ENCODE data around the gene ZNF587. TPM values are rescaled to one million over a fixed set of nuclear protein-coding genes. Genes with fewer than 3 reads are reported as not detected.

ZNF587 gene
- total and polyA plus RNA-seq, 10 of the 15 experiments (the other 5 are each of a cell fraction or from before 2014, with no cell fraction given): 1.9 to 27.8 (median 13.5) TPM

DNA sequence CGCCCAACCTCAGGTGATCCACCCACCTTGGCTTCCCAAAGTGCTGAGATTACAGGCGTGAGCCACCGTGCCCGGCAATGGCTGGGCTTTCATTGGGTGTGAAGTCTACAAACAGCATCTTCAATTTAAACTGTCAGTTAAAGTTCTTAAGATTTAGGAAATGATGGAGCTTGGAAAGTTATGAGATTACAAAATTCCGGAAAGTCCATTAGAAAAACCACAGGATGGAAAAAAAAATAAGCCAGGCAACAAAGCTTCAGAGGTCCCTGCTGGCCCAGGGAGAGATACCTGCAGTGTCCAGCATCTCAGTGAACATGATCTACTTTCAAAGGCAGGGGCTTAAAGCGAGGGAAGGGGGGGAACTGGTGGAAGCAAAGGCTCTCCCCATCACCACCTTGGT, 24.1 kb upstream of the ZNF587 start:
- CTCF ChIA-PET: interaction anchor here (1.5 kb wide), 1 partner anchor 26 kb away, joined by 4 read pairs; no protein-coding TSS in a partner anchor
- Histone ChIP-seq H3K4me3 (no peak overlapping the region), H3K27me3 (replicated peaks in 1 of 2; ENCODE audit: control insufficient read depth in 2 of 2, insufficient read depth in 2 of 2, low read length in 1 of 2) (no peaks in the 10 kb centered on the region), H3K79me2 (ENCODE audit: control insufficient read depth, insufficient read depth, low read length) (peaks cover 40% of the 10 kb centered on the region), H4K20me1 (ENCODE audit: control insufficient read depth, insufficient read depth) (no peaks in the 10 kb centered on the region), H3K4me2 (ENCODE audit: control insufficient read depth, insufficient read depth) (no peak overlapping the region), H3K9ac (ENCODE audit: control insufficient read depth, insufficient read depth, low read length) (no peak overlapping the region), H3K27ac (ENCODE audit: control insufficient read depth, insufficient read depth) (no peak overlapping the region), H3K9me3 (replicated peaks; ENCODE audit: control insufficient read depth, insufficient read depth, low read length) (peaks cover 1% of the 10 kb centered on the region; the same call in 1 of the 3 replicates), H2AFZ (ENCODE audit: control insufficient read depth, low read depth, low read length) (no peak overlapping the region), H3K4me1 (ENCODE audit: control insufficient read depth, insufficient read depth, low read length) (peaks cover 4% of the 10 kb centered on the region; the same call in 1 of the 2 replicates), H3K36me3 (ENCODE audit: control insufficient read depth in 2 of 2, insufficient read depth in 2 of 2, low read length in 1 of 2) (peaks cover 0 to 20% of the 10 kb centered on the region in 2 experiments; a peak in 3 of 4 replicates)
- DNase-seq (ENCODE audit: low read depth, low spot score) (no peak), ATAC-seq (no peak), FAIRE-seq (no peak)
- POLR2A ChIA-PET: interaction anchor here (0.5 kb wide), 1 partner anchor 669 kb away, joined by 5 read pairs; no protein-coding TSS in a partner anchor
- no peak for TF ChIP-seq HCFC1 (IDR thresholded peaks at IDR 0.05; ENCODE audit: low read length)
- no peak for TF ChIP-seq GABPA (IDR thresholded peaks at IDR 0.05; ENCODE audit: low read depth)
- TF ChIP-seq ATF7 (IDR thresholded peaks at IDR 0.05; ENCODE audit: low read depth): no peak
- TF ChIP-seq MTA3 (IDR thresholded peaks at IDR 0.05; ENCODE audit: borderline replicate concordance, low read length): no peak
- SMC1A ChIA-PET (ENCODE audit: uncharacterized antibody, unreplicated experiment): no interaction called here
- RAD21 ChIA-PET (ENCODE audit: unreplicated experiment): no interaction called here
- 100% methylated on average over 6 of the region's 6 CpGs for whole genome bisulfite sequencing (ENCODE audit: insufficient coverage, insufficient replicate concordance, low lambda C conversion rate, missing lambda C conversion rate)
- in situ Hi-C loops (cut with MboI): no loop called here
- BruUV-seq (replicated peaks): no TSS peak
- intact Hi-C loops (cut with micrococcal nuclease; ENCODE audit: unreplicated experiment): no loop called here

DNA sequence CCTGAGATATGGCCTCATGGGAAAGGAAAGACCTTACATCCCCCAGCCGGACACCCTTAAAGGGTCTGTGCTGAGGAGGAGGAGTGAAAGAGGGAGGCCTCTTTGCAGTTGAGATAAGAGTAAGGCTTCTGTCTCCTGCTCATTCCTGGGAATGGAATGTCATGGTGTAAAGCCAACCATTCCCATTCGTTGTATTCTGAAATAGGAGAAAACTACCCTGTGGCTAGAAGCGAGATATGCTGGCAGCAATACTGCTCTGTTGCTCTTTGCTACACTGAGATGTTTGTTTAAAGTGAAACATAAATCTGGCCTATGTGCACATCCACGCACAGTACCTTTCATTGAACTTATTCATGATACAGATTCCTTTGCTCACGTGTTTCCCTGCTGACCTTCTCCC, 20.3 kb upstream of the ZNF587 start:
- H4K20me1 ChIP-seq (ENCODE audit: control insufficient read depth, insufficient read depth): no peaks in the 10 kb centered on the region
- TF ChIP-seq TCF12 (IDR thresholded peaks at IDR 0.05; ENCODE audit: low read depth, low read length) (no peak), POLR2AphosphoS5 (IDR thresholded peaks at IDR 0.05; ENCODE audit: low read length) (no peak)
- TF ChIP-seq, protein P1, sequence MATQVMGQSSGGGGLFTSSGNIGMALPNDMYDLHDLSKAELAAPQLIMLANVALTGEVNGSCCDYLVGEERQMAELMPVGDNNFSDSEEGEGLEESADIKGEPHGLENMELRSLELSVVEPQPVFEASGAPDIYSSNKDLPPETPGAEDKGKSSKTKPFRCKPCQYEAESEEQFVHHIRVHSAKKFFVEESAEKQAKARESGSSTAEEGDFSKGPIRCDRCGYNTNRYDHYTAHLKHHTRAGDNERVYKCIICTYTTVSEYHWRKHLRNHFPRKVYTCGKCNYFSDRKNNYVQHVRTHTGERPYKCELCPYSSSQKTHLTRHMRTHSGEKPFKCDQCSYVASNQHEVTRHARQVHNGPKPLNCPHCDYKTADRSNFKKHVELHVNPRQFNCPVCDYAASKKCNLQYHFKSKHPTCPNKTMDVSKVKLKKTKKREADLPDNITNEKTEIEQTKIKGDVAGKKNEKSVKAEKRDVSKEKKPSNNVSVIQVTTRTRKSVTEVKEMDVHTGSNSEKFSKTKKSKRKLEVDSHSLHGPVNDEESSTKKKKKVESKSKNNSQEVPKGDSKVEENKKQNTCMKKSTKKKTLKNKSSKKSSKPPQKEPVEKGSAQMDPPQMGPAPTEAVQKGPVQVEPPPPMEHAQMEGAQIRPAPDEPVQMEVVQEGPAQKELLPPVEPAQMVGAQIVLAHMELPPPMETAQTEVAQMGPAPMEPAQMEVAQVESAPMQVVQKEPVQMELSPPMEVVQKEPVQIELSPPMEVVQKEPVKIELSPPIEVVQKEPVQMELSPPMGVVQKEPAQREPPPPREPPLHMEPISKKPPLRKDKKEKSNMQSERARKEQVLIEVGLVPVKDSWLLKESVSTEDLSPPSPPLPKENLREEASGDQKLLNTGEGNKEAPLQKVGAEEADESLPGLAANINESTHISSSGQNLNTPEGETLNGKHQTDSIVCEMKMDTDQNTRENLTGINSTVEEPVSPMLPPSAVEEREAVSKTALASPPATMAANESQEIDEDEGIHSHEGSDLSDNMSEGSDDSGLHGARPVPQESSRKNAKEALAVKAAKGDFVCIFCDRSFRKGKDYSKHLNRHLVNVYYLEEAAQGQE (IDR thresholded peaks at IDR 0.05; ENCODE audit: low read depth, low read length): no peak
- TF ChIP-seq, protein P2, sequence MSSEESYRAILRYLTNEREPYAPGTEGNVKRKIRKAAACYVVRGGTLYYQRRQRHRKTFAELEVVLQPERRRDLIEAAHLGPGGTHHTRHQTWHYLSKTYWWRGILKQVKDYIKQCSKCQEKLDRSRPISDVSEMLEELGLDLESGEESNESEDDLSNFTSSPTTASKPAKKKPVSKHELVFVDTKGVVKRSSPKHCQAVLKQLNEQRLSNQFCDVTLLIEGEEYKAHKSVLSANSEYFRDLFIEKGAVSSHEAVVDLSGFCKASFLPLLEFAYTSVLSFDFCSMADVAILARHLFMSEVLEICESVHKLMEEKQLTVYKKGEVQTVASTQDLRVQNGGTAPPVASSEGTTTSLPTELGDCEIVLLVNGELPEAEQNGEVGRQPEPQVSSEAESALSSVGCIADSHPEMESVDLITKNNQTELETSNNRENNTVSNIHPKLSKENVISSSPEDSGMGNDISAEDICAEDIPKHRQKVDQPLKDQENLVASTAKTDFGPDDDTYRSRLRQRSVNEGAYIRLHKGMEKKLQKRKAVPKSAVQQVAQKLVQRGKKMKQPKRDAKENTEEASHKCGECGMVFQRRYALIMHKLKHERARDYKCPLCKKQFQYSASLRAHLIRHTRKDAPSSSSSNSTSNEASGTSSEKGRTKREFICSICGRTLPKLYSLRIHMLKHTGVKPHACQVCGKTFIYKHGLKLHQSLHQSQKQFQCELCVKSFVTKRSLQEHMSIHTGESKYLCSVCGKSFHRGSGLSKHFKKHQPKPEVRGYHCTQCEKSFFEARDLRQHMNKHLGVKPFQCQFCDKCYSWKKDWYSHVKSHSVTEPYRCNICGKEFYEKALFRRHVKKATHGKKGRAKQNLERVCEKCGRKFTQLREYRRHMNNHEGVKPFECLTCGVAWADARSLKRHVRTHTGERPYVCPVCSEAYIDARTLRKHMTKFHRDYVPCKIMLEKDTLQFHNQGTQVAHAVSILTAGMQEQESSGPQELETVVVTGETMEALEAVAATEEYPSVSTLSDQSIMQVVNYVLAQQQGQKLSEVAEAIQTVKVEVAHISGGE (CRISPR knock-in tag; IDR thresholded peaks at IDR 0.05): no peak
- TF ChIP-seq, protein P3, sequence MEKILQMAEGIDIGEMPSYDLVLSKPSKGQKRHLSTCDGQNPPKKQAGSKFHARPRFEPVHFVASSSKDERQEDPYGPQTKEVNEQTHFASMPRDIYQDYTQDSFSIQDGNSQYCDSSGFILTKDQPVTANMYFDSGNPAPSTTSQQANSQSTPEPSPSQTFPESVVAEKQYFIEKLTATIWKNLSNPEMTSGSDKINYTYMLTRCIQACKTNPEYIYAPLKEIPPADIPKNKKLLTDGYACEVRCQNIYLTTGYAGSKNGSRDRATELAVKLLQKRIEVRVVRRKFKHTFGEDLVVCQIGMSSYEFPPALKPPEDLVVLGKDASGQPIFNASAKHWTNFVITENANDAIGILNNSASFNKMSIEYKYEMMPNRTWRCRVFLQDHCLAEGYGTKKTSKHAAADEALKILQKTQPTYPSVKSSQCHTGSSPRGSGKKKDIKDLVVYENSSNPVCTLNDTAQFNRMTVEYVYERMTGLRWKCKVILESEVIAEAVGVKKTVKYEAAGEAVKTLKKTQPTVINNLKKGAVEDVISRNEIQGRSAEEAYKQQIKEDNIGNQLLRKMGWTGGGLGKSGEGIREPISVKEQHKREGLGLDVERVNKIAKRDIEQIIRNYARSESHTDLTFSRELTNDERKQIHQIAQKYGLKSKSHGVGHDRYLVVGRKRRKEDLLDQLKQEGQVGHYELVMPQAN (conservative IDR thresholded peaks at IDR 0.05): no peak

More for the DNA sequence above, 20.3 kb upstream of the ZNF587 start:
- Histone ChIP-seq H2AFZ (ENCODE audit: control insufficient read depth, low read depth, low read length) (no peak overlapping the region), H3K9me3 (replicated peaks; ENCODE audit: control insufficient read depth, insufficient read depth, low read length) (peaks cover 1% of the 10 kb centered on the region; the same call in 1 of the 3 replicates), H3K27me3 (replicated peaks in 1 of 2; ENCODE audit: control insufficient read depth in 2 of 2, insufficient read depth in 2 of 2, low read length in 1 of 2) (no peaks in the 10 kb centered on the region), H3K4me1 (ENCODE audit: control insufficient read depth, insufficient read depth, low read length) (no peaks in the 10 kb centered on the region), H3K36me3 (ENCODE audit: control insufficient read depth in 2 of 2, insufficient read depth in 2 of 2, low read length in 1 of 2) (peaks cover 0 to 12% of the 10 kb centered on the region in 2 experiments; a peak in 3 of 4 replicates), H3K4me3 (no peak overlapping the region), H3K9ac (ENCODE audit: control insufficient read depth, insufficient read depth, low read length) (no peak overlapping the region), H3K4me2 (ENCODE audit: control insufficient read depth, insufficient read depth) (no peak overlapping the region), H3K79me2 (ENCODE audit: control insufficient read depth, insufficient read depth, low read length) (peaks cover 18% of the 10 kb centered on the region), H3K27ac (ENCODE audit: control insufficient read depth, insufficient read depth) (no peak overlapping the region)
- ChIA-PET POLR2A (no interaction called here), CTCF (no interaction called here), RAD21 (ENCODE audit: unreplicated experiment) (no interaction called here), SMC1A (ENCODE audit: uncharacterized antibody, unreplicated experiment) (interaction anchor here (1.7 kb wide), 1 partner anchor 91 kb away, joined by 5 read pairs; no protein-coding TSS in a partner anchor)
- no peak for FAIRE-seq
- intact Hi-C loops (cut with micrococcal nuclease; ENCODE audit: unreplicated experiment): no loop called here
- no peak for DNase-seq (ENCODE audit: low read depth, low spot score)
- WGBS (ENCODE audit: insufficient coverage, insufficient replicate concordance, low lambda C conversion rate, missing lambda C conversion rate): 97% methylated on average over 5 of the region's 5 CpGs
- BruUV-seq (replicated peaks): no TSS peak
- in situ Hi-C loops (cut with MboI): no loop called here
- no peak for ATAC-seq

Measured in GM12878 (cell line).